GM12892 (cell line): Measurements from ENCODE around the gene ARHGAP22.

Experiments
- DNase-seq: peaks from one replicate; pipeline ENCODE4 v3.0.0; 2011; ENCODE audit not compliant: insufficient read length
- FAIRE-seq: peaks from 2 replicates; lab custom pipeline; 2011; peaks lifted over from hg19 to GRCh38; lab: Jason Lieb, UNC
- POLR2A ChIP-seq: IDR thresholded peaks from 2 replicates; pipeline ENCODE4 v1.6.1; 2011; ENCODE audit warnings: low read depth, low read length, control low read depth
- POLR2AphosphoS5 ChIP-seq: IDR thresholded peaks from 2 replicates; pipeline ENCODE4 v1.6.1; 2011; ENCODE audit warnings: low read depth, low read length, control low read depth
- TAF1 ChIP-seq: IDR thresholded peaks from 2 replicates; pipeline ENCODE4 v1.6.1; 2011; ENCODE audit warnings: low read depth, mild to moderate bottlenecking, control low read depth, low read length, borderline replicate concordance

The ARHGAP22 gene

GRCh38 chr10:48522011-48522765, 82.7 kb downstream of the ARHGAP22 start:
- TF ChIP-seq TAF1 (no peak), POLR2A (no peak), POLR2AphosphoS5 (no peak)
- no peak for DNase-seq
- no peak for FAIRE-seq

DNA sequence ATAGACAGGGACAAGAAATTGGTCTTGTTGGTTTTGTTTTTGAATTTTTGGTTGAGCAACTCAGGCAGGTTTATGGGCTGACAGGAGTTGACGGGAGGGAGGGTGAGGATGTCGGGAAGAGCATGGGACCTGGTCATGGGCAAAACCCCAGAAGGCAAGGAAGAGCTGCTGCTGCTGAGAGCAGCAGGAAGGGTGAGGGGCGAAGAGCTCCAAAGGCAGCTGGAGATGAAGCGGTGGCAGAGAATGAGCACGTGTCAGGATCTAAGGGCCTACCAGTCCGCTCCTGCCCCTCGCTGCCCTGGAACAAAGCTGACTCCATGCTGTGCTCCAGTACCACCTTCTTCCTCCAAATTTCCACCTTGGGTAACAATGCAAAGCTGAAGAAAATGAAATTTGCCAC, 84.3 kb downstream of the ARHGAP22 start:
- no peak for TF ChIP-seq POLR2A
- no peak for TF ChIP-seq POLR2AphosphoS5
- TF ChIP-seq TAF1 = no peak
- no peak for FAIRE-seq
- no peak for DNase-seq

DNA sequence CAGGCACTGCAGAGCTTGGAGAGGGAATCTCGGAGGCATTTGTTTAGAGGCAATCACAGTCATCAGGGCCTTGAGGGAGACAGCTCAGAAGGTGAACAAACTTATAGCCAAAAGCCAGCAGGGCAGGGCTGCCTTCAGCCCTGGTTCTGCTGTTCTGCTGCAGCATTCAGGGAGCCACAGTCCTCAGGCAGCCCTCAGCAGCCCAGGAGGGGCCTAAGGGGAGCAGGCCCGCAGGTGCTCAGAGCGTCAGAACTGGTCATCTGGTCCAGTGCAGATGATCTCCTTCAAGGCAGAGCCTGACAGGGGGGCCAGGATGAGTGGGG, 84.7 kb downstream of the ARHGAP22 start:
- no peak for FAIRE-seq
- no peak for TF ChIP-seq POLR2A
- no peak for TF ChIP-seq TAF1
- TF ChIP-seq POLR2AphosphoS5 = no peak
- DNase-seq = no peak

GRCh38 chr10:48519481-48520183, 85.2 kb downstream of the ARHGAP22 start:
- DNase-seq (no peak), FAIRE-seq (no peak)
- no peak for TF ChIP-seq POLR2A
- no peak for TF ChIP-seq TAF1
- no peak for TF ChIP-seq POLR2AphosphoS5

DNA sequence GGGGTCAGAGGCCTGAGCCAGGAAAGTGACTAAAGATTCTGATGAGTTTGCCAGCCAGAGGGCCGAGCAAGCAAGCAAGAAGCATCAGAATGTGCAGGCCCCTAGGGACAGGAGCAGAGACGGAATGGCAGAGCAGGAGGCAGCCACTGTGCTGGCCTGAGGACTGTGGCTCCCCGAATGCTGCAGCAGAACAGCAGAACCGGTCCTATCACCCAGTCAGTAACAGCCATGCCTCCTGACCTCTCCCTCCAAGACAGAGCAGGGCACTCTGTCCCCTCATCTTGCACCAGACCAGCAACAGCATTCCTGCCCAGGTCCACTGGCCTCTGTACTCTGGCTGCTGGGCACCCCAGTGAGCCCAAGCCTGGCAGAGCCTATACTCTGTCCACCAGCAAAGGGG, 85.9 kb downstream of the ARHGAP22 start:
- FAIRE-seq (no peak), DNase-seq (no peak)
- no peak for TF ChIP-seq POLR2A
- no peak for TF ChIP-seq POLR2AphosphoS5
- TF ChIP-seq TAF1 = no peak

DNA sequence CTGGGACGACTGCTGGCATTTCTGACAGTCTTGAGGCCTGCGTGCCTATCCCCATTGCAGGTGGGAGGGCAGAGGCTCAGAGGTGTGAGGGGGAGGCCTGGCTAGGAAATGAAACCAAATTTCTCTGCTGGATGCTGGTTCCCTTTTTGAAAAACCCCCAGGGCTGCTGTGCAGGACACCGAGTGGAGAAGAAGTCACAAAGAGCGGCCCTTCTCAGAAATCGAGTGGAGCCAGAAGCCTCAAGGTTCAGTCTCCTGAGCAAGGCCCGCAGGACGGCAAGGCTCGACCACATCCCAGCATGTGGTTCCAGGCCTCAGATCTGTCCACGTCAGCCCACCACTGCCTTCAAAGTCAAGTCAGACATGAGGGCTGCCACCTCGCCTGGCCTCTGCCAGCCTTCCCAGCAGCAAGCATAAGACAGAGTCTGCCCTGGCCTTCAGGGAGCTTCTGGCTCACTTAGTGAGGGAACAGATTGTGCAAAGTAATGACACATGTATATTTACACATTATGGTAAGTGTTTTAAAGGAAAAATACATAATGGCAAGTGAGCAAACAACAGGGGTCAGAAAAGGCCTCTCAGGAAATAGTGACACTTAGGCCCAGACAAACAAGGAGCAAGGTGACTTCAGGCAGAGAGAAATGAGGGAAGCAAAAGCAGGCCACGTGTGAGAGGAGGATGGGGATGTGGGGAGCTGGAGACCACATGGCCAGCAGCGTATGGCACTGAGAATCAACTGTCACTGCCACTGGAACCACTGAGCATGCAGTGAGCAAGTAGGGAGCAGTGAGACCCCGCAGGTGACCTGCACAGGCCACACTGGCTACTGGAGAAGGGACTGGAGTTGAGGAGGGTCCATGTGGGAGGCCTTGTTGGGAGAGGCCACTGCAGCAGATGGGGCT, 86.7 kb downstream of the ARHGAP22 start:
- FAIRE-seq (no peak), DNase-seq (no peak)
- TF ChIP-seq POLR2A = no peak
- TF ChIP-seq TAF1 = no peak
- TF ChIP-seq POLR2AphosphoS5 = no peak

DNA sequence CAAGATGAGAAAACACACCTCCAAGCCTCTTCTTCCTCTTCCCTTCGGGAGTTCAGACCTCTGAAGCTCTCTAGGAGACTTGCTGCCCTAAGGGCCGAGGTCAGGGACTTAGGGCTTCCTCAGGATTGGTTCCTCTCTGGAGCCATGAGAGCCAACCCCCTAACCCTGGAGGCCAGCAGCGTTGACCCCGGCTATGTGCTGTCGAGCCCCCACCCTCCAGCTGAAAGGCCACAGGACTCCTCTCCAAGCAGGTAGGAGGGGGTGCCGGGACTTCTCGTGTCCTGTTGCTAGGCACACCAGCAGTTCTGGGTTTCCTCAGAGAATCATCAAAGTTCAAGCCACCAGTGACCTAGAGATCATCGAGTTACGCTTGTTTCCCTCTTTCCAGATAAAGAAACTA, 87.4 kb downstream of the ARHGAP22 start:
- FAIRE-seq (no peak), DNase-seq (no peak)
- TF ChIP-seq TAF1 (no peak), POLR2A (no peak), POLR2AphosphoS5 (no peak)

DNA sequence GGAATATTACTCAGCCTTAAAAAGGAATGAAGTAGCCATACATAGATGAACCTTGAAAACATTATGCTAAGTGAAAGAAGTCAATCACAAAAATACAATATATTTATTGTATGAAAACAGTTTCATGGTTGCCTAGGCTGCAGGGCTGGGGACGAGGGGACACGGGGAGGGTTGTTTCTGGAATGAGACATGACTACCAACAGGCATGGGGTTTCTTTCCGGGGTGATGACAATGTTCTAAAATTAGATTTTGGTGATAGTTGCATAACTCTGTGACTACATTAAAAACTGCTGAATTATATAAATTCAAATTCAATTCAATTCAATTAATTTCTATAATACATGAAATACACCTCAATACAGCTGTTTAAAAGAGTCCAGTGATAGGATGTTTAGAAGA, 88.0 kb downstream of the ARHGAP22 start:
- TF ChIP-seq POLR2A = no peak
- no peak for TF ChIP-seq POLR2AphosphoS5
- TF ChIP-seq TAF1 = no peak
- FAIRE-seq (no peak), DNase-seq (no peak)

- FAIRE-seq (no peak), DNase-seq (no peak)
Measured at GRCh38 chr10:48514916-48515315, 90.0 kb downstream of the ARHGAP22 start.

GRCh38 chr10:48514255-48514654, 90.6 kb downstream of the ARHGAP22 start:
- FAIRE-seq (no peak), DNase-seq (no peak)
- TF ChIP-seq POLR2A (no peak), TAF1 (no peak), POLR2AphosphoS5 (no peak)

More at GRCh38 chr10:48514916-48515315, 90.0 kb downstream of the ARHGAP22 start:
- TF ChIP-seq POLR2A (no peak), POLR2AphosphoS5 (no peak), TAF1 (no peak)

GRCh38 chr10:48512861-48513260, 92.0 kb downstream of the ARHGAP22 start:
- DNase-seq (no peak), FAIRE-seq (no peak)
- TF ChIP-seq TAF1 = no peak

- TF ChIP-seq POLR2A = no peak
- TF ChIP-seq POLR2AphosphoS5 = no peak
- TF ChIP-seq TAF1 = no peak
- no peak for DNase-seq
- FAIRE-seq = no peak
Measured at GRCh38 chr10:48511875-48512231, 93.0 kb downstream of the ARHGAP22 start.
